Dermis microvascular lymphatic vessel endothelial cell (primary cell): ENCODE measurements around the gene HOXB8. TPM values are rescaled to one million over a fixed set of nuclear protein-coding genes. Genes with fewer than 3 reads are reported as not detected.

Experiments used
- DNase-seq, 2 donors: peaks; one replicate each; pipeline versions ENCODE4 v3.0.0 to v3.0.0-alpha.2; 2010; ENCODE audit warnings: low read depth in 2 of 2
- total RNA-seq: library from RNA; depleted of rRNA; stranded (reverse); fragments of >200 nt; gene quantifications from 2 replicates; pipeline ENCODE4 v1.2.1, GENCODE V29; 2014

The HOXB8 gene
- total RNA-seq, 1 donor from 2014 or later, result 0.64 TPM

DNA sequence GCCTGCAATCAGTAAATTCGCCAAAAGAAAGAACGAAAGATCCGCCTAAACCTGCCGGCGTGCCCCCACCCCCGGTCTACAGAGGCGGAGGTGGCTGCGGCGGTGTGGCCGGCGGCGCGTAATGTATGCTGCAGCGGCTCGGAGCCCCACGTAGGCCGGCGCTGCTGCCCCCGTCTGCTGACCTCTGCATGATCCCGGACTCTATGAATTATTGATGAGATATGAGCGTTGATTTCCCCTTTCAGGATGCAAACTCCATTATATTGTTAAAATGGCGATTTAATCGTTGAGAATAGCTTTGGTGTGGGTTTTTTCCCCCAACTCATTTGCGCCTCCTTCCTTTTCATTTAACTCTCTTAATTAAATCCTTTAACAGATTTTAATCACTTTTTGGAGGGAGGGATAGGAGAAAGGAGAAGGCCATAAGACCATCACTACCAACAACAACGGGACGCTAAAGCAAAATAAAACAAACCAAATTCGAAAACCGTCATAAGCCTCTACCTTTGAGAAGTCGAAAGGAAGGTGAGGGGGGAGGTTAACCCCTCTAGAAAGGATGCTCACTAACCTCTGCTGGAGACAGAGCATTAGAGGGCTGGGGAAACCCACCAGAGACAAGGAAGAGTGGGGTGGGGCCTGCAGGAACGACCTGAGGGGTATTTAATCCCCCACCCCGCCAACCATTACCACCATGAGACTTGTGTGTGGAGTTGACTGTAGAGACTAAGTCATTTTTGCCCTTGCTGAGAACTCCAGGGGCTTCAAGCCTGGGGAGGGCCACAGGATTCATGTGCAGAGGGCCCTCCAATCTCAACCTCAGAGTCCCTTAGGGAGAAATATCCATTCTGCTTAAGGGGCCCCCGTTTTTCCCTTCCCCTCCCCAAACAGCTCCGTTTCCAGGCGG, 28.5 kb downstream of the HOXB8 start:
- no peak for DNase-seq

DNA sequence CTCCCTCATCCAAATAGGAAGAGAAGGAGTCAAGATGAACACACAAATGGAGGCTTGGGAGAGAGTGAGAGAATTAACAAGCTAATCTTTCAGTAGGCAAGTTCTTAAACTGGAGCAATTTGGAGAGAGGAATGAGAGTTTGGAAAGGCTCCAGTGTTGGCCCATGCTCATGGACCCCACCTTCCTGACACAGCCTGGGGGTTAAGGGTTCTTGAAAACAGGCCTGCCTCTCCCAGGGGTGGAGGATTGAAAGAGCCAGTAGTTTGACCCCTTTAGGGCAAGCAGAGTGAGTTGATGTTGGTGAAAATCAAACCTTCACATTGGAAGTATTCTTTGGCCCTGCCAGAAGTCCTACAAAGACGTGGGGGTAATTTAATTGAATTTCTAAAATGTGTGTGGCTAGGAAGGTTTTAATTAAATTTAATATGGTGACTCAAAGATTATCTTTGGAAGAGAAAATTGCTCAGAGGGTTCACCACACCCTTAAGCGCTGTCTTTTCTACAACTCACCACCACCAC, 30.8 kb downstream of the HOXB8 start:
- DNase-seq, result no peak

DNA sequence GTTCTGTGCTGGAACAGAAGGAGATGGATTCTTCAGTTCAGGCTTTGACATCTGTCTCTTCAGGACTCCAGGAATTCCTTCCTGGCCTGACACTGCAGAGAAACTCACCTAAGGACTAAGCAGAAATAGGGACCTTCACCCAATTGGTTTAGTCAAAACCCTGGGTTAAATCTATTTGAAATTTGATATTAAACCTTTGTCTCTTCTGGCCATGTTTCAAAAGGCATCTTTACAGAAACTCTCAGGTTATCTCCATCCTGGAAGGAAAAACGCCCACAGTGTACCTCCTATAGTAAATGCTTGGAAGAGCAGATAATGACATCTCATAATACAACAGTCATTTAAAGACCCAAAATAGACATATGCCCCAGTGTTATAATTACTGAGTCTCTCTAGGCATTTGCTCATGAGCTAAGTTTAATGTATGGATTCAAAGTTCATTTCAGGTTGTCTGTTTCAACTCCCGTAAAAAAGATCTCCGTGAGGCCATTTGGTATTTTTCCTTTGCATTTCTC, 31.3 kb downstream of the HOXB8 start:
- no peak for DNase-seq

DNA sequence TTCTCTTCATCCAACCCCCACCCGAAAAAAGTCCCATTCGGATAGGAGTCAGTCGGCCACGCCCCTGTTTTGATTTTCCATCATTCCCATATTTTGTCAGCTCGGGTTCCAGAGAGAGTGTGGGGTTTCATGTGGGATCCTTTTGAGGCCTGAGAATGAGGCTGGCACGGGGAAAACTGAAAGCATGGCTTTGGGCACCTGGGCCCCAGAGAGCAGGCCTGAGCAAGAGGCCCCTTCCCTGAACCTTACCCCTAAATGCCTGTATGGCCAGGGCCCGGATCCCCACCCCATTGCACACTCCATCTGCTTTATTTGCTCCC, 32.4 kb downstream of the HOXB8 start:
- DNase-seq, result no peak

GRCh38 chr17:48579760-48580554, 35.1 kb downstream of the HOXB8 start:
- no peak for DNase-seq

DNA sequence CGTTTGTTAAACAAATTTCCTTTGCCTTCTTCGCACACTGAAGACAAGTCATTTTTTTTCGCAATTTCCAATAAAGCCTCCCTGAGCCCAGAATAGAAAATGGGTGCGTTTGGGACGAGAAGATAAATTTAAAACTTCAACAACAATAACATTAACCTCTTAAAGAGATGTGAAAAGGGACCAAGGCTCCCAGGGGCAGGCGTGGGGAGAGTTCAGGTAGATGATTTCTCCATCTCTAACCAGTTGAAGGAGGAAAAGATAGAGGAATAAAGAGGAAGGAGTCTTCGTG, 35.7 kb downstream of the HOXB8 start:
- DNase-seq, result no peak

- DNase-seq, result peak in 1 of 2 donors; percentile 56
Measured at GRCh38 chr17:48578616-48579470, 36.2 kb downstream of the HOXB8 start.

DNA sequence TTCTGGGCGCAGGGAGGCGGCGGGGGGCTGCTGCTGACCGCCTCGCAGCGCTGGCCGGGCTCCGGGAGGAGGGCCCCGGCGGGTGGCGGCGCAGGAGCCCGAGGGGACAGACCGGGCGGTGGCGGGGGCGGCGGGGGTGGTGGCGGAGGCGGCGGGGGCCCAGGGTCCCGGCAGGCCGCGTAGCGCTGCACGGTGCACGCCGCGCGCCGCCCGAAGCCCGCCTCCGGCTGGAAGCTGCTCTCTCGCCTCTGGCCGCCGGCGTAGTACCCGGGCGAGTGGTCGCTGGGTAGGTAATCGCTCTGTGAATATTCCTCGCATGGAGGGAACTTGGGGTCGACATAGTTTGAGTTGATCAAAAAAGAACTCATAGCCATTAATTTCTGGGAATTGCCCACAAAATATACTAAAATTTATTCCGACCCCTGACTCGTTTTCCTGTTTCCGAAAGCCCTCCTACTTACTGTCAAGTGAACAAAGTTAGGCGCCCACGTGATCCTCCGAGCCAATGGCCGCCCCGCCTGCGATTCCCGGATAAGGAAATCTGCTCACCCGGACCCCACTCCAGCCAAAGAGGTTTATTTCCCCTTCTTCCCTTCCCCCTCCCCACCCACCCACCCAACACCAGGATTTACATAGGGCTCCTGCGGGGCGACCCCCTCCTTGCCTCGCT, 37.0 kb downstream of the HOXB8 start, which contains the start of gene HOXB4:
Gene HOXB4 (minus strand): TSS at position 405 of the 670 bp plus-strand sequence. CDS start 31 bp downstream, at position 374.
- DNase-seq, result peak; percentile 52 to 89

- DNase-seq, result no peak
Measured at GRCh38 chr17:48577330-48577945, 37.7 kb downstream of the HOXB8 start.

DNA sequence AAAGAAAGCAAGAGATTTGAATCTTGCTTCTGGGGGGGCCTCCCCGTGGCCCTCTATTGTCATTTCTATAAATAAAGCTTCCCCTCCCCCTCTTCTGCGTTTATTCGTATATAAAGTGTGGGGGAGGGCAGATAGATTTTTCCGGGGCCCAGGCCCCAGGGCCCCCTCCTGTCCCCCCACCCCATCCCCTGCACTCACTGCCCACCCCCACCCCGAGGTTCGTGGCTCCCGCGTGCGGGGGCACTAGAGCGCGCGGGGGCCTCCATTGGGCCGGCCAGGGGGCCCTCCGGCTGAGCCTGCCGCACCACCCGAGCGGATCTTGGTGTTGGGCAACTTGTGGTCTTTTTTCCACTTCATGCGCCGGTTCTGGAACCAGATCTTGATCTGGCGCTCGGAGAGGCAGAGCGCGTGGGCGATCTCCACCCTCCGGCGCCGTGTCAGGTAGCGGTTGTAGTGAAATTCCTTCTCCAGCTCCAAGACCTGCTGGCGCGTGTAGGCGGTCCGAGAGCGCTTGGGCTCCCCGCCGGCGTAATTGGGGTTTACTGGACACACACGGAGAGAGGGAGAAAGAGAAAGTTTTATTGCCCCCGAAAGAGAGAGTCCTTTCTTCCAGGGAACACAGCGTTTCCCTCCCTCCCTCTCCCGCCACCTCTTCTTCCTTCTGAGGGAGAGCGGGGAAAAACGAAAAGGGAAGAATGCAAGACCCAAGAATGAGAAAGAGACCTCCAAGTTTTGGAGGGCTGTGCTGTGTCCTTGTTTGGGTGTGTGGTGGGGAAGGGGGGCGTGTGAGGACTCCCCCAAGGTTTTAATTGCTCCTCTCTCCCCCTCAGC, 38.4 kb downstream of the HOXB8 start:
- no peak for DNase-seq

GRCh38 chr17:48575673-48576478, 39.2 kb downstream of the HOXB8 start:
- DNase-seq, result no peak

GRCh38 chr17:48575066-48575582, 40.0 kb downstream of the HOXB8 start:
- DNase-seq, result no peak

DNA sequence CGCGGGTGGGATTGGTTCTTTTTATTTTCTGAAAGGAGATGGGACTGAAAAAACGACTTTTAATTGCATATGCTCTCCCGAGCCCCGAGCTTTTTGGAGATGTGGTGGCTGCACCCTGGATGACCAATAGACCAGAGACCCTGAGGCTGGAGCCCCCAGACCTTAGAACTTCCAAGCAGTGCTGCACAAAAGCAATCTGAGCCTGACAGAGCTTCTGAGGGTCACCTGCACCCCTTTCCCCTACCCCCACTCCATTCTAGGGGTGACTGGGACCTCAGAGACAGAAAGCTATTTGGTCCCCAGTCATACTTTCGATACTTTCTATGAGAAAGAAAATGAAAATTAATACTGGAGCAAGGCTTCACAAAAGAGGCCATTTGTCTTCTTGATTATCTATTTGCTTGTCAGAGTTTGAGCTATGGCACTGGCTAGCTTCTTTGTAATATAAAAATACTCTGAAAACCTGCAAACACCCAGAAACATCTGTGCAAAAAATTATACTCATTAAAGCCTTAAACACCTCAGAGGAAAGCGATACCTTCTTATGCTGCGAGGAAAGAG, 40.5 kb downstream of the HOXB8 start:
- no peak for DNase-seq

GRCh38 chr17:48571826-48572417, 43.2 kb downstream of the HOXB8 start:
- no peak for DNase-seq

DNA sequence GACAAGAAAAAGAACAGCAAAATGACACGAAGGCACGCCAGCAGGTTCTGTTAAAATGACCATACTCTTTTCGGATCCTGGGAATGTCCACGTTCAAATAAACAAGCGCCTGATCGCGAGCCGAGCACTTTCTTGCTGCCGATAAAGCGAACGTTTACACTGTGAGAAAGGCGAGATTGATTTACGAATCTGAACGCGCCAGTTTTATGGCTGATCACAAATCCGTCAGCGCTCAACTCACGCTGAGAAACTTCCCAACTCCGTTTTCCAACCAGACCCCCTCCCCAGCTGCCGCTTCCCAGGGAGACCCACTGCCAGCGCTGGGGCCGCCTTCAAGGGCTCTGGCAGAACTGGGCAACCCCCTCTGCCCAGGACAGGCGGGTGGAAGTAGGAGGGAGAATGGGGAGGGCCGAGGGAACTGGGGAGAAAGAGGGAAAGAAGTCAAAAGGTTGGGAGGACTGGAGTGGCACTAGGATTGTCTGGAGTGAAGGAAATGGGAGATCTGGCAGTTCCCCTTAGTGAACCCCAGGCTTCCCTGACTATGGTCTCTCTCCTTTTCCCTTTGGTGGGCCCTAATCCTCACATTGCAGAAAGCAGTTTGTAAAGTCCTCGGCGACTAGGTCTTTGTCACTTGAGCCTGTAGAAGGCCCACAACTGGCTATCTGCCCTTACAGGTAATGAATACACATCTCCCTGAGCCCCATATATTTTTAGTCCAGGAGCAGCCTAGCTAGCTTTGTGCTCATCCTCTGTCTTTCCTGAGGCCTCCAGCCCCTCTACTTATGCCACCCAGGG, 43.9 kb downstream of the HOXB8 start:
- no peak for DNase-seq

DNA sequence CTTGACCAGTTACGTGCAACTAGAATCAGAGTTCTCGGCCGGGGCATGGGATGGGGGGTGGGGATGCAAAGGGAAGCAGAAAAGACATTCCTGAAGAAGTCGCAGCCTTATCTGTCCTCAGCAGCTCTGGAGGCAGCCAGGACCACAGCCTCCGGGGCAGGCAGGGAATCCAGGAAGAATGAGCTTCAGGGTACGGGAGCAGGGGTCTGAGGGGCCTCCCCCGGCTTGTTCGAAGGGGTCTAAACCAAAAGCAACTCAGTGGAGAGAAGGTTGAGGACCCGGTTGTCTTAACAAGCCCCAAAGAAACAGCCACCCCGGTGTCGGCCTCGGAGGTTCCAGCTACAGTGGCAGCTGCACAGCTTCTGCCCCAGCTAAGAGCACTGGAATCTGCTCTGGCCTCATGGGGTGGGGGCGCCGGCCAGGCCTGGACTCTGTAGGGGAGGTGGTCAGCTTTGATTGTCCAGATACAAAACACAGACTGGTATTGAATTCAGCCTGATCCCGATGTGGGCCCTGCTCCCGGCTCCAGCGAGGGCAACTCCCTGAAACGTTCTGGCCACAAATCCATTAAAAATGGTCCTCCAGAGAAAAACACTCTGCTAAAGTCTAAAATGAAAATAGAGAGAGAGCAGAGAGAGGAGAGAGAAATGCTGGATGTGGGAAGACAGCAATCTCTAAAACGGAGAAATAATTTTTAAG, 44.6 kb downstream of the HOXB8 start:
- no peak for DNase-seq
